Lung (tissue), 12 donors: ENCODE data around the gene CD300LD. TPM values are rescaled to one million over a fixed set of nuclear protein-coding genes. Genes with fewer than 3 reads are reported as not detected.
A peak's percentile ranks its signal among the peaks of the same experiment; 100 is the strongest.

Experiments used
- ATAC-seq: fragments of 200-7000 bp; cut with Tn5 transposase; one replicate; pipeline ENCODE4 v1.9.1; 2020; ENCODE audit warnings: moderate number of reproducible peaks; ENCODE audit not compliant: insufficient read depth, low FRiP score
- DNase-seq, 3 donors: peaks; one replicate each; pipeline ENCODE4 v3.0.0-alpha.2; 2013 to 2017
- H3K27ac ChIP-seq, 2 donors: one replicate each; pipeline ENCODE4 v1.5.1; 2013; ENCODE audit warnings: mild to moderate bottlenecking in 2 of 2, moderate library complexity in 2 of 2, control low read depth in 1 of 2, inconsistent platforms in 1 of 2, low read depth in 1 of 2, low read length in 1 of 2
- H3K27me3 ChIP-seq, 3 donors: one replicate each; pipeline ENCODE4 v1.5.1; 2013; ENCODE audit warnings: low read length in 2 of 3; ENCODE audit not compliant: control insufficient read depth in 3 of 3, insufficient read depth in 3 of 3
- H3K36me3 ChIP-seq, 4 donors: one replicate each; pipeline ENCODE4 v1.5.1; 2013; ENCODE audit warnings: low read length in 4 of 4, mild to moderate bottlenecking in 1 of 4, moderate library complexity in 1 of 4; ENCODE audit not compliant: control insufficient read depth in 4 of 4, insufficient read depth in 4 of 4
- H3K4me1 ChIP-seq, 5 donors: one replicate each; pipeline ENCODE4 v1.5.1; 2013; ENCODE audit warnings: low read length in 5 of 5, mild to moderate bottlenecking in 2 of 5, moderate library complexity in 1 of 5; ENCODE audit not compliant: control insufficient read depth in 5 of 5, insufficient read depth in 5 of 5
- H3K4me3 ChIP-seq: one replicate; pipeline ENCODE4 v1.5.1; 2013; ENCODE audit warnings: mild to moderate bottlenecking, control low read depth, moderate library complexity
- H3K9ac ChIP-seq, 2 donors: one replicate each; pipeline ENCODE4 v1.5.1; 2013; ENCODE audit warnings: low read length in 2 of 2, control low read depth in 1 of 2; ENCODE audit not compliant: insufficient read depth in 1 of 2
- H3K9me3 ChIP-seq, 4 donors: one replicate each; pipeline ENCODE4 v1.5.1; 2013; ENCODE audit warnings: low read length in 3 of 4, mild to moderate bottlenecking in 1 of 4, moderate library complexity in 1 of 4; ENCODE audit not compliant: control insufficient read depth in 4 of 4, insufficient read depth in 3 of 4
- WGBS, 2 donors: extraction: QIAGEN DNeasy Blood & Tissue Kit; methylation state at CpG; one replicate each; pipeline ENCODE4 v1.1.7; 2013; 5-methylcytosine and 5-hydroxymethylcytosine counted together
- polyA plus RNA-seq, 2 donors: library from polyadenylated mRNA; stranded (reverse); fragments of 200-250 nt; gene quantifications; one replicate each; pipeline ENCODE4 v1.2.1, GENCODE V29; 2013
- total RNA-seq, 2 donors: library from RNA; depleted of rRNA in 1 of 2; stranded (reverse); fragments of >200 nt in 1 of 2; gene quantifications; one replicate each; pipeline ENCODE4 v1.2.1, GENCODE V29; 2014 to 2021
- TF ChIP-seq, protein P1 (sequence below): IDR thresholded peaks from 2 replicates; pipeline ENCODE4 v1.5.1; 2012; ENCODE audit warnings: mild to moderate bottlenecking; ENCODE audit errors: control extremely low read depth, extremely low read depth
- donor health status: control.
- donor health status: control.
- donor health status: Bipolar disorder and iron deficiency.
- donor health status: healthy.
- donor health status: DM: yes; HTN: yes; CAD: no.

Gene CD300LD
- total and polyA plus RNA-seq, 4 donors: 0.25 to 0.52 TPM; not detected in 2

DNA sequence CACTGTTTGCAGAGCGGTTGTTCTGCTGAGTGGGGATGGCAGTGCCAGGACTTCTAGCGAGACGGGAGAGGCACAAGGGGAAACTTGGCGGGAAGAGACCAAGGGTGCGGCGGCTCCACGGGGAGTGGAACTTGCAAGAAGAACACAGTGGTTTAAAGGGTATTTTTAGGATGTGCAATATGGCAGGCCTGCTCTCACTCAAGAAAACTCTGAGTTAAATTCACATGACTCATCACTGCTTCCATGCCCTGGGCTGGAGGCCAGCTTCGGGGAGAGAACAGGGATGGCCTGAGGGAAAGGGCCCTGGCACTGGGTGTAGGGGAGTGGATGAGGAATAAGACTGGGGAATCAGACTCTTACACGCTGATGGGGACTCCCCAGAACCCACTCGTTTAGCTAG is 13.3 kb upstream of the CD300LD start:
- peaks cover 0 to 8% (median 0%) of the 10 kb centered on the region in 4 donors for H3K9me3 ChIP-seq
- H3K9ac ChIP-seq: no peak overlapping the region
- H3K36me3 ChIP-seq: no peaks in the 10 kb centered on the region
- ATAC-seq (no peak), DNase-seq (peak in 1 of 3 donors; percentile 6)
- TF ChIP-seq, protein P1, sequence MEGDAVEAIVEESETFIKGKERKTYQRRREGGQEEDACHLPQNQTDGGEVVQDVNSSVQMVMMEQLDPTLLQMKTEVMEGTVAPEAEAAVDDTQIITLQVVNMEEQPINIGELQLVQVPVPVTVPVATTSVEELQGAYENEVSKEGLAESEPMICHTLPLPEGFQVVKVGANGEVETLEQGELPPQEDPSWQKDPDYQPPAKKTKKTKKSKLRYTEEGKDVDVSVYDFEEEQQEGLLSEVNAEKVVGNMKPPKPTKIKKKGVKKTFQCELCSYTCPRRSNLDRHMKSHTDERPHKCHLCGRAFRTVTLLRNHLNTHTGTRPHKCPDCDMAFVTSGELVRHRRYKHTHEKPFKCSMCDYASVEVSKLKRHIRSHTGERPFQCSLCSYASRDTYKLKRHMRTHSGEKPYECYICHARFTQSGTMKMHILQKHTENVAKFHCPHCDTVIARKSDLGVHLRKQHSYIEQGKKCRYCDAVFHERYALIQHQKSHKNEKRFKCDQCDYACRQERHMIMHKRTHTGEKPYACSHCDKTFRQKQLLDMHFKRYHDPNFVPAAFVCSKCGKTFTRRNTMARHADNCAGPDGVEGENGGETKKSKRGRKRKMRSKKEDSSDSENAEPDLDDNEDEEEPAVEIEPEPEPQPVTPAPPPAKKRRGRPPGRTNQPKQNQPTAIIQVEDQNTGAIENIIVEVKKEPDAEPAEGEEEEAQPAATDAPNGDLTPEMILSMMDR: no peak
- H3K4me1 ChIP-seq: no peaks in the 10 kb centered on the region
- WGBS, 2 donors: 62 to 66% methylated on average over 10 of the region's 10 CpGs
- no peak overlapping the region for H3K27ac ChIP-seq
- peaks cover 0 to 5% (median 0%) of the 10 kb centered on the region in 3 donors for H3K27me3 ChIP-seq
- no peak overlapping the region for H3K4me3 ChIP-seq

DNA sequence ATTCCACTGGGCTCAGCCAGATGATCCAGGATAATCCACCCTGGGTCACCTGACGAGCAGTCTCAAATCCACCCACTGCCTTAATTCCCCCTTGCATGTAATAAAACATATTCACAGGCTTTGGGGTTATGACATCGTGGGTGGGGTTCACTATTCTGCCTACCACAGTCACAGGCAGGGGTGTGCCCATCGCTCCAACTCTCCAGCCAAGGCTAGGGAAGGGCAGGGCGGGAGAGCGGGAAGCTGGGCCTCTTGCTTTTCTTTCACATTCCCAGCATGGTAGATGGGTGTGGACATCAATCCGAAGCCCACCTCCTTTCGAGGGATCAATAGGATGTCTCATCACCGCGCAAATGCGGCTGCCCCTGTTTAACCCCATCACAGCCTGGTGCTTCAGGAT is 12.7 kb upstream of the CD300LD start:
- Histone ChIP-seq H3K9ac (no peak overlapping the region), H3K27me3 (peaks cover 0 to 5% (median 0%) of the 10 kb centered on the region in 3 donors), H3K27ac (no peak overlapping the region), H3K9me3 (peaks cover 0 to 8% (median 0%) of the 10 kb centered on the region in 4 donors), H3K4me1 (no peaks in the 10 kb centered on the region), H3K4me3 (no peak overlapping the region), H3K36me3 (no peaks in the 10 kb centered on the region)
- TF ChIP-seq, protein P1: no peak
- DNase-seq (no peak), ATAC-seq (no peak)
- 79 to 90% methylated on average over 10 of the region's 10 CpGs for WGBS, 2 donors

DNA sequence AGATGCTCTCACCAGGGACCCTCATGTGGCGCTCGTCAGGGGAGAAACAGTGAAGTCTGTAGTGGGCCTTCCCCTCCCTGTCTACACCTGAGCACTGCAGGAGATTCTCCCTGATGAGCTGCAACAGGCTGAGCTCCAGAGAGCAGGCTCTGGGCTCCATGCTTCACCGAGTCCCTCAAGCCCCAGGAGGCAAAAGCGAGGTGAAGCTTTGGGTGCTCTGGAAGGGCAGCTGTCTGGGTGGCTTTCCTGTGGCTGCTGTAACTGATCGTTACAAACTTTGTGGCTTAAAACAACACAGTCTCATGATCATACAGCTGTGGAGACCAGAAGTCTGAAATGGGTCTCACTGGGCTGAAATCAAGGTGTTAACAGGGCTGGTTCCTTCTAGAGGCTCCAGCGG is 12.1 kb upstream of the CD300LD start:
- Histone ChIP-seq H3K9ac (no peak overlapping the region), H3K4me1 (no peaks in the 10 kb centered on the region), H3K9me3 (peaks cover 0 to 8% (median 0%) of the 10 kb centered on the region in 4 donors), H3K27me3 (peaks cover 0 to 5% (median 0%) of the 10 kb centered on the region in 3 donors), H3K4me3 (no peak overlapping the region), H3K27ac (no peak overlapping the region), H3K36me3 (no peaks in the 10 kb centered on the region)
- 80% methylated on average over 6 of the region's 6 CpGs for WGBS, 2 donors
- no peak for DNase-seq
- TF ChIP-seq, protein P1: no peak
- no peak for ATAC-seq

DNA sequence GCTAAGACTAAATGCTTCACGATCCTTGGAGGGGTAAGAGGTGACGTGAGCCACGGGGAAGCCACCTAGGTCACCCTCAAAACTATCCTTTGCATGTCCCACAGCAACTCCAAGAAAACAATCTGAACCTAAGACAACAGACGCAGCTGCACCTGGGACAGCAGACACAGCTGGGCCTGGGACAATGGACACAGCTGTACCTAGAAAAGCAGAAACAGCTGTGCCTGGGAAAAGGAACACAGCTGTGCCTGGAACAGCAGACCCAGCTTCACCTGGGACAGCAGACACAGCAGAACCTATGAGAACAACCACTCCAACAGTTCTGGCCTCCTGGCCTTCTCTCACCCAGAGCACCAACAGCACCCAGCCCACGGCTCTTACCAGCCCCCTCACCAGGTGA is 11.7 kb upstream of the CD300LD start:
- TF ChIP-seq, protein P1: no peak
- no peak overlapping the region for H3K4me3 ChIP-seq
- peaks cover 0 to 5% (median 0%) of the 10 kb centered on the region in 3 donors for H3K27me3 ChIP-seq
- H3K9ac ChIP-seq: no peak overlapping the region
- H3K36me3 ChIP-seq: no peaks in the 10 kb centered on the region
- 72 to 77% methylated on average over 5 of the region's 5 CpGs for WGBS, 2 donors
- no peaks in the 10 kb centered on the region for H3K4me1 ChIP-seq
- no peak overlapping the region for H3K27ac ChIP-seq
- DNase-seq (no peak), ATAC-seq (no peak)
- peaks cover 0 to 8% (median 0%) of the 10 kb centered on the region in 4 donors for H3K9me3 ChIP-seq
